ENCODE measurements around the gene ZNF79. TPM values are rescaled to one million over a fixed set of nuclear protein-coding genes. Genes with fewer than 3 reads are reported as not detected.

Gene ZNF79
- total and polyA plus RNA-seq, 5 donors, result 3.2 to 7.9 (median 7.4) TPM

GRCh38 chr9:127428348-127428747 lies 4.2 kb downstream of the ZNF79 start:
- DNase-seq (no peak), ATAC-seq (no peak)
- intact Hi-C loops (cut with DNase I), result no loop called here
- no peaks in the 10 kb centered on the region for H3K4me1 ChIP-seq (ENCODE audit: control insufficient read depth, insufficient read depth, low read length)
- 89% methylated on average over 3 of the region's 3 CpGs for WGBS
- no peak overlapping the region for H3K4me3 ChIP-seq (ENCODE audit: low read length)
- H3K27ac ChIP-seq (ENCODE audit: low read length), result no peak overlapping the region
- H3K9me3 ChIP-seq (ENCODE audit: control insufficient read depth, low read length), result no peaks in the 10 kb centered on the region
- no peaks in the 10 kb centered on the region for H3K27me3 ChIP-seq (ENCODE audit: control insufficient read depth, insufficient read depth)

DNA sequence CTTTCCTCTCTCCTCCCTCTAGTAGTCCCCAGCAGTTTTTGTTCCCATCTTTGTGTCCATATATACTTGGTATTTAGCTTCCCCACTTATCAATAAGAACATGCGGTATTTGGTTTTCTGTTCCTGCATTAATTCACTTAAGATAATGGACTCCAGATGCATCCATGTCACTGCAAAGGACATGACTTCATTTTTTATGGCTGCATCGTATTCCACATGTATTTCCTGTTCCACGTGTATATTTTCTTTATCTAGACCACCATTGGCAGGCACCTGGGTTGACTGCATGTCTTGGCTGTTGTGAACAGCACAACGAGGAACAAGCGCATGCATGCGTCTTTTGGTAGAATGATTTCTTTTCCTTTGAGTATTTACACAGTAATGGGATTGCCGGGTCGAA lies 6.2 kb downstream of the ZNF79 start:
- Histone ChIP-seq H3K9me3 (ENCODE audit: control insufficient read depth, low read length) (no peaks in the 10 kb centered on the region), H3K4me1 (ENCODE audit: control insufficient read depth, insufficient read depth, low read length) (no peaks in the 10 kb centered on the region), H3K27ac (ENCODE audit: low read length) (no peak overlapping the region), H3K4me3 (ENCODE audit: low read length) (no peak overlapping the region), H3K27me3 (ENCODE audit: control insufficient read depth, insufficient read depth) (no peaks in the 10 kb centered on the region)
- ATAC-seq, result no peak
- no peak for DNase-seq
- 94% methylated on average over 8 of the region's 8 CpGs for WGBS
- intact Hi-C loops (cut with DNase I), result no loop called here

GRCh38 chr9:127437497-127438264 lies 13.5 kb downstream of the ZNF79 start:
- WGBS, result 87% methylated on average over 12 of the region's 12 CpGs
- intact Hi-C loops (cut with DNase I), result no loop called here
- no peaks in the 10 kb centered on the region for H3K4me1 ChIP-seq (ENCODE audit: control insufficient read depth, insufficient read depth, low read length)
- no peak overlapping the region for H3K4me3 ChIP-seq (ENCODE audit: low read length)
- DNase-seq, result no peak
- no peaks in the 10 kb centered on the region for H3K9me3 ChIP-seq (ENCODE audit: control insufficient read depth, low read length)
- no peak for ATAC-seq
- no peak overlapping the region for H3K27ac ChIP-seq (ENCODE audit: low read length)
- H3K27me3 ChIP-seq (ENCODE audit: control insufficient read depth, insufficient read depth), result no peaks in the 10 kb centered on the region

DNA sequence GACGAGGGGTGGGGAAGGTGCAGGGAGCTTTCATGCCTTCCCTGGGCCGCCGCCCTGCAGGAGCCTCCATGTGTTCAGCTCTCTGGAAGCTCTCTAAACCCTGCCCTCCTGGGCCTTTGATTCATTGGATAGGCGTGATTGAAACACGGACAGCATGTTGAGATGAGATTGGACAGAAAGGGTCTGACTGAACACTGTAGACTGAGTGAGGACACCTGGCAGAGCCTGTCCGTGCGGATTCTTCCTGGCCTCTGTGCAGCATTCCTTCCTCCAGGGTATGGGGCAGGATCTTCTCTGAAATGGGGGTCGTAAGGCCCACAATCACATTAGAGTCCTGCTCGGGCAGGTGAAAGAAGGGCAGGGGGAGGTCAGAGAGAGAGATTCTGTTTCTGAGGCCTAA lies 14.2 kb downstream of the ZNF79 start:
- no peaks in the 10 kb centered on the region for H3K9me3 ChIP-seq (ENCODE audit: control insufficient read depth, low read length)
- ATAC-seq, result no peak
- no peak for DNase-seq
- 92% methylated on average over 9 of the region's 9 CpGs for WGBS
- no peaks in the 10 kb centered on the region for H3K4me1 ChIP-seq (ENCODE audit: control insufficient read depth, insufficient read depth, low read length)
- H3K4me3 ChIP-seq (ENCODE audit: low read length), result no peak overlapping the region
- intact Hi-C loops (cut with DNase I), result no loop called here
- no peak overlapping the region for H3K27ac ChIP-seq (ENCODE audit: low read length)
- H3K27me3 ChIP-seq (ENCODE audit: control insufficient read depth, insufficient read depth), result no peaks in the 10 kb centered on the region

GRCh38 chr9:127444283-127444920 lies 20.2 kb downstream of the ZNF79 start:
- no peak for ATAC-seq
- Histone ChIP-seq H3K27ac (ENCODE audit: low read length) (no peak overlapping the region), H3K9me3 (ENCODE audit: control insufficient read depth, low read length) (no peaks in the 10 kb centered on the region), H3K27me3 (ENCODE audit: control insufficient read depth, insufficient read depth) (no peaks in the 10 kb centered on the region), H3K4me3 (ENCODE audit: low read length) (no peak overlapping the region), H3K4me1 (ENCODE audit: control insufficient read depth, insufficient read depth, low read length) (peaks cover under 1% of the 10 kb centered on the region)
- 92% methylated on average over 17 of the region's 17 CpGs for WGBS
- DNase-seq, result no peak
- intact Hi-C loops (cut with DNase I), result no loop called here

DNA sequence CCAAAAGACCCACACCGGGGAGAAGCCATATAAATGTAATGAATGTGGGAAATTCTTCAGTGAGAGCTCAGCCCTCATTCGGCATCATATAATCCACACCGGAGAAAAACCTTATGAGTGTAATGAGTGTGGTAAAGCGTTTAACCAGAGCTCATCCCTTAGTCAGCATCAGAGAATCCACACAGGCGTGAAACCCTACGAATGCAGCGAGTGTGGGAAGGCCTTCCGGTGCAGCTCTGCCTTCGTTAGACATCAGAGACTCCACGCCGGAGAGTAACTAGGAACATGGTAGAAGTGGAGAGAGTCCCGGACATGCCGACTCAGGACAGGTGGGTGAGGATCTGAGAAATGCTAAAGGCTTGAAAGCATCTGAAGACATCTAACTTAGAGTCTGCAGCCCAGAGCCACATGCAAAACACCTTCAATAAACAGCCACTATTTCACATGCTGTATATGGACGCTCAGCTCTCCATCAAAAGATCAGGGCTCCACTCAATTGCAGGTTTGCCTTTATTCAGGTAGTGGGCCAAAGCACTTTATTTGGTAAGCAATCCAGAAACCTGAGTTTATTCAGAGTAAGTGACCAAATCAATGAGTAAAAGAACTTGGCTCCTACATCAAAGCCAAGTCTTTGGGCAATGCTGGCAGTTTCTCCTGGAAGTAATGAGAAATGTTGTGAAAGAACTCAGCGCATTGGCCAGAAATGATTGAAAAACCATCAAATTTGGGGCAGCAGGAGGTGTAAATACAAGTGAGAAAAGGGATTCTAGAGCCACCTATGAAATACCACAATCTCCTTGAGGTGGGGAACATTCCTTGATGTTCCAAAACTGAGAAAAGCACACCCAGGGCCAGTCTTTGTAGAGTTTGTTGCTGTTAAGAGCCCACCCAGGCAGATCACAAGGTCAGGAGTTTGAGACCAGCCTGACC lies 21.0 kb downstream of the ZNF79 start:
- ATAC-seq, result no peak
- WGBS, result 95% methylated on average over 15 of the region's 15 CpGs

DNA sequence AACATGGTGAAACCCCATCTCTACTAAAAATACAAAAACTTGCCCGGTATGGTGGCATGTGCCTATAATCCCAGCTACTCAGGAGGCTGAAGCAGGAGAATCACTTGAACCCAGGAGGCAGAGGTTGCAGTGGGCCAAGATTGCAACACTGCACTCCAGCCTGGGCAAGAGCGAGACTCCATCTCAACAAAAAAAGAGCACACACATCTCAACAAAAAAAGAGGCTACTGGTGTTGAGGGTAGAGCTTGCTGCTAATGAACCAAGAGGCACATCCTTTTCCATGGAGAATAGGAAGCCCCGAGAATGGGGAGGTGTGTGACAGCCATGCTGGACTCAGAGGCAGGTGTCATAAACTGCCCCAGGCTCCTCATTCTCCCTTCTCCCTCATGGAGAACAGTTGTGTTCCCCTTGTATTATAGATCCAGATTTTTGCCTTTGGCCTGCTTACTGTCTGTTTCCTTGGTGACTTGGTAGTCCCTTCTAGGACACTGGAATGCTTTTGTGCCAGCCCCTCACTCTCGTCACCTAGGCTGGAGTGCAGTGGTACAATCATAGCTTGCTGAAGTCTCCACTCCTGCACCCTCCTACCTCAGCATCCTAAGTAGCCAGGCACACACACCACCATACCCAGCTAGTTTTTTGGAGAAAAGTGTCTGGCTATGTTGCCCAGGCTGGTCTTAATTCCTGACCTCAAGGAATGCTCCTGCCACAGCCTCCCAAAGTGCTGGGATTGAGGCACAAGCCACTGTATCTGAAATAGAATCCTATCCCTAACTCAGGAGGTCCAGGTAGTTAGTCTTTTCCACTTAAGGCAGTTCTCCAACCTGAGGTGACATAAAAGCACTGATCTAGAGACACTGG lies 21.9 kb downstream of the ZNF79 start:
- DNase-seq (no peak), ATAC-seq (no peak)
- H3K4me3 ChIP-seq (ENCODE audit: low read length), result no peak overlapping the region
- peaks cover 10% of the 10 kb centered on the region for H3K4me1 ChIP-seq (ENCODE audit: control insufficient read depth, insufficient read depth, low read length)
- no peak overlapping the region for H3K27ac ChIP-seq (ENCODE audit: low read length)
- intact Hi-C loops (cut with DNase I), result no loop called here
- no peaks in the 10 kb centered on the region for H3K27me3 ChIP-seq (ENCODE audit: control insufficient read depth, insufficient read depth)
- no peaks in the 10 kb centered on the region for H3K9me3 ChIP-seq (ENCODE audit: control insufficient read depth, low read length)
- 78% methylated on average over 4 of the region's 4 CpGs for WGBS

More for the DNA sequence above, 21.0 kb downstream of the ZNF79 start:
- Histone ChIP-seq H3K4me1 (ENCODE audit: control insufficient read depth, insufficient read depth, low read length) (peaks cover 8% of the 10 kb centered on the region), H3K27me3 (ENCODE audit: control insufficient read depth, insufficient read depth) (no peaks in the 10 kb centered on the region), H3K9me3 (ENCODE audit: control insufficient read depth, low read length) (no peaks in the 10 kb centered on the region), H3K4me3 (ENCODE audit: low read length) (no peak overlapping the region), H3K27ac (ENCODE audit: low read length) (no peak overlapping the region)
- no peak for DNase-seq
- intact Hi-C loops (cut with DNase I), result no loop called here

DNA sequence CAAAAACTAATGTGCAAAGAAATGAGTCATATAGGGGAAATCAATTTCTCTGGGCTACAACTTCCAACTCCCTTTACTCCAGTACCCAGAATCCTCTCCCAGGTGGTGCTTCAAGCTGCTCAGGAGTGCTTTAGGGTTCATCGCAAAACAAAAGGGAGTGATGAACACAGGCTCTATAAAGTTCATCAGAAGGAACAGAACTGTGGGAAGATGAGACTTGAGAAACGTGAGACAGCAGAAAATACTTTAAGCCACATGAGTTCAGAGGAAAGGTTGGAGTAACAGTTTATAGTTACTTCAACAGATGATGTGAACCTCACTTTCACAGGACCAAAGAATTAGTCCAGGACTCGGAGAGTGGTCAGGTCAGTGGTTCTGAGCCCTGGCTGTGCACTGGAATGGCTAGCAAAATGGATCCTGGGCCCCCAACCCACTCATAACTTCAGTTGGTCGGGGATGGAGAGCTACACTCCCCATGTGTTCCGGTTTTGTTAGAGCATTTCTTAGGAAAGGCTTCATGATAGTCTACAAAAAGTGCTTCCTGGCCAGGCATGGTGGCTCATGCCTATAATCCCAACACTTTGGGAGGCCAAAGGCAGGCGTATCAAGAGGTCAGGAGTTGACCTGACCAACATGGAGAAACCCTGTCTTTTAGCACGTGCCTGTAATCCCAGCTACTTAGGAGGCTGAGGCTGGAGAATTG lies 22.7 kb downstream of the ZNF79 start:
- ATAC-seq, result no peak
- H3K4me1 ChIP-seq (ENCODE audit: control insufficient read depth, insufficient read depth, low read length), result peaks cover 10% of the 10 kb centered on the region
- no peaks in the 10 kb centered on the region for H3K27me3 ChIP-seq (ENCODE audit: control insufficient read depth, insufficient read depth)
- H3K4me3 ChIP-seq (ENCODE audit: low read length), result no peak overlapping the region
- no peak for DNase-seq
- intact Hi-C loops (cut with DNase I), result no loop called here
- 77% methylated on average over 7 of the region's 7 CpGs for WGBS
- H3K27ac ChIP-seq (ENCODE audit: low read length), result no peak overlapping the region
- H3K9me3 ChIP-seq (ENCODE audit: control insufficient read depth, low read length), result no peaks in the 10 kb centered on the region

GRCh38 chr9:127447416-127448111 lies 23.4 kb downstream of the ZNF79 start:
- no peak for ATAC-seq
- peaks cover 14% of the 10 kb centered on the region for H3K4me1 ChIP-seq (ENCODE audit: control insufficient read depth, insufficient read depth, low read length)
- H3K4me3 ChIP-seq (ENCODE audit: low read length), result no peak overlapping the region
- no peaks in the 10 kb centered on the region for H3K27me3 ChIP-seq (ENCODE audit: control insufficient read depth, insufficient read depth)
- no peaks in the 10 kb centered on the region for H3K9me3 ChIP-seq (ENCODE audit: control insufficient read depth, low read length)
- DNase-seq, result no peak
- intact Hi-C loops (cut with DNase I), result no loop called here
- 73% methylated on average over 7 of the region's 7 CpGs for WGBS
- no peak overlapping the region for H3K27ac ChIP-seq (ENCODE audit: low read length)
